Measurements from ENCODE around the gene CCL2.

- TF ChIP-seq CTCF (IDR thresholded peaks at IDR 0.05; ENCODE audit: insufficient read depth, low read length, poor library complexity, severe bottlenecking): no peak
- no peak for TF ChIP-seq EZH2phosphoT487 (conservative IDR thresholded peaks at IDR 0.05; ENCODE audit: low read length)
These were observed 30.0 kb upstream of the CCL2 start for GRCh38 chr17:34225046-34225445.

Measured in SU-DHL-6 (cell line).